PFSK-1 (cell line): ENCODE data around the gene WDR45B.

Experiments
- FOXP2 ChIP-seq: optimal IDR thresholded peaks from 2 replicates; pipeline ENCODE3; 2011; ENCODE audit warnings: borderline replicate concordance, control low read depth, inconsistent platforms; ENCODE audit not compliant: insufficient read depth; ENCODE audit errors: extremely low read length, extremely low read depth
- POLR2AphosphoS5 ChIP-seq: IDR thresholded peaks from 2 replicates; pipeline ENCODE4 v1.6.1; 2012; ENCODE audit warnings: low read depth, mild to moderate bottlenecking, control low read depth, low read length, moderate library complexity
- SIN3A ChIP-seq: IDR thresholded peaks from 2 replicates; pipeline ENCODE4 v1.6.1; 2012; ENCODE audit warnings: mild to moderate bottlenecking, low read length, moderate library complexity, borderline replicate concordance; ENCODE audit not compliant: insufficient read depth
- TAF1 ChIP-seq: IDR thresholded peaks from 2 replicates; pipeline ENCODE4 v1.6.1; 2012; ENCODE audit warnings: low read length, control low read depth, borderline replicate concordance; ENCODE audit not compliant: insufficient read depth
- TF ChIP-seq, protein P1 (sequence below), 2 experiments: IDR thresholded peaks; 2 replicates each; pipeline versions ENCODE4 v1.6.1 to v1.8.0; 2011 to 2012; ENCODE audit warnings: low read depth in 2 of 2, low read length in 2 of 2, control low read depth in 1 of 2, inconsistent platforms in 1 of 2, mild to moderate bottlenecking in 1 of 2, moderate library complexity in 1 of 2; ENCODE audit not compliant: insufficient read depth in 1 of 2

The WDR45B gene

DNA sequence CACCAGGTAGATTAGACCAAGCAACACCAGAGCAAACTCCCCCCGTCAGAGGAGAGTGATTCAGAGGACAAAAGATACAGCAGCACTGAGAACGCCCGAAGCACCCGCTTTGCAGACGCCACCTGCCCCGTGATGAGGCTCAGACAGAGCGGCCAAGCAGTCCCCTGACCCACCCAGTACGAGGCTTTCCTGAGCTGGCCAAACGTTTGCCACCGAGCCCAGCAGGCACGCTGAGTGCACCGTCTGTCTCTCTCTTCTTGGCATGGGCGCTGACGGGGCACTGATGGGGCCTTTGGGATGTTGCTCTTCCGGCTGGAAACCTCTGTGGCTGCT, 19.4 kb upstream of the WDR45B start:
- TF ChIP-seq, protein P1, sequence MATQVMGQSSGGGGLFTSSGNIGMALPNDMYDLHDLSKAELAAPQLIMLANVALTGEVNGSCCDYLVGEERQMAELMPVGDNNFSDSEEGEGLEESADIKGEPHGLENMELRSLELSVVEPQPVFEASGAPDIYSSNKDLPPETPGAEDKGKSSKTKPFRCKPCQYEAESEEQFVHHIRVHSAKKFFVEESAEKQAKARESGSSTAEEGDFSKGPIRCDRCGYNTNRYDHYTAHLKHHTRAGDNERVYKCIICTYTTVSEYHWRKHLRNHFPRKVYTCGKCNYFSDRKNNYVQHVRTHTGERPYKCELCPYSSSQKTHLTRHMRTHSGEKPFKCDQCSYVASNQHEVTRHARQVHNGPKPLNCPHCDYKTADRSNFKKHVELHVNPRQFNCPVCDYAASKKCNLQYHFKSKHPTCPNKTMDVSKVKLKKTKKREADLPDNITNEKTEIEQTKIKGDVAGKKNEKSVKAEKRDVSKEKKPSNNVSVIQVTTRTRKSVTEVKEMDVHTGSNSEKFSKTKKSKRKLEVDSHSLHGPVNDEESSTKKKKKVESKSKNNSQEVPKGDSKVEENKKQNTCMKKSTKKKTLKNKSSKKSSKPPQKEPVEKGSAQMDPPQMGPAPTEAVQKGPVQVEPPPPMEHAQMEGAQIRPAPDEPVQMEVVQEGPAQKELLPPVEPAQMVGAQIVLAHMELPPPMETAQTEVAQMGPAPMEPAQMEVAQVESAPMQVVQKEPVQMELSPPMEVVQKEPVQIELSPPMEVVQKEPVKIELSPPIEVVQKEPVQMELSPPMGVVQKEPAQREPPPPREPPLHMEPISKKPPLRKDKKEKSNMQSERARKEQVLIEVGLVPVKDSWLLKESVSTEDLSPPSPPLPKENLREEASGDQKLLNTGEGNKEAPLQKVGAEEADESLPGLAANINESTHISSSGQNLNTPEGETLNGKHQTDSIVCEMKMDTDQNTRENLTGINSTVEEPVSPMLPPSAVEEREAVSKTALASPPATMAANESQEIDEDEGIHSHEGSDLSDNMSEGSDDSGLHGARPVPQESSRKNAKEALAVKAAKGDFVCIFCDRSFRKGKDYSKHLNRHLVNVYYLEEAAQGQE (IDR thresholded peaks at IDR 0.05; ENCODE audit: insufficient read depth in 1 of 2, low read depth in 2 of 2, low read length in 2 of 2), result no peak

DNA sequence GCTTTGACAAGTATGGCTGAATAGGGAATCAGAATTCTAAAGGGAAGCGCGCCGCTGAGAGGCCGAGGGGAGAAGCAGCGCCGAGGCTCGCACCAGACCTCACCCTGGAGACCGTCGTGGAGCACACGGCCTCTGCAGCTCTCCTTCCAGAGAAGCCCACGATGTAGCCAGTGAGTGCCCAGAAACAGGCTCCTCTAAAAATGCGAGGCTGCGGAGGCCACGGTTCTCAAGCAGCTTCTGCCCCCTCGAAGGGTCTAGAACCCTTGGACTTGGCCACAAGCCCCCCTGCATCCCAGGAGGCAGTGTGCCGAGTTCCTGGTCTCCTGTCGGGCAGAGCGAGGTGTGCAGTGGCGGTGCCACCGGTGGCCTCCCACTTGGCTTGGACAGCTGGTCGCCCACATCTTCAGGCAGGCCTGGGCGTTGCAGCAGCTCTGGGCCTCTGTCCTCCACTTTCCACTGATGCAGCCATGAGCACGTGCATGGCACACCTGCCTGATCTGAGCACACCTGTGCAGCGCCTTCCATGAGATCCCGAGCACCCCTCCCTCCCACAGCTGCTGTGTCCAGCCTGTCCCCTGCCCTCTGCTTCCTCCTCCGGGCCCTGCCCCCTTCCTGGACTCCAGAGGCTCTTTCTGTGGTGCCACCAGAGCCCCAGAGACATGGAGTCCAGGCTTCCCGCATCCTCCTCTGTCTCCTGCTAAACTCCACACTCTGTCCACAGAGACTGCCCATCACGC, 18.9 kb upstream of the WDR45B start:
- TF ChIP-seq, protein P1 (IDR thresholded peaks at IDR 0.05; ENCODE audit: insufficient read depth in 1 of 2, low read depth in 2 of 2, low read length in 2 of 2), result no peak

DNA sequence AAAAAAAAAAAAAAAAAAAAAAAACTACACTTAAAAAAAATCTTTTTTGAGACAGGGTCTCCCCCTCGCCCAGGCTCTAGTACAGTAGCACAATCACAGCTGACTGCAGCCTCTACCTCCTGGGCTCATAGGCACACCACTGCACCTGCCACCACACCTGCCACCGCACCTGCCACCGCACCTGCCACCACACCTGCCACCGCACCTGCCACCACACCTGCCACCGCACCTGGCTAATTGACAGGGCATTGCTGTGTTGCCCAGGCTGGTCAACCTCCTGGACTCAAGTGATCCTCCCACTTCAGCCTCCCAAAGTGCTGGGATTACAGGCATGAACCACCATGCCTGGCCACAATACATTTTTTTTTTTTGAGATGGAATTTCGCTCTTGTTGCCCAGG, 17.6 kb upstream of the WDR45B start:
- TF ChIP-seq TAF1 (no peak), FOXP2 (no peak), POLR2AphosphoS5 (no peak), SIN3A (no peak)
- TF ChIP-seq, protein P1 (IDR thresholded peaks at IDR 0.05; ENCODE audit: insufficient read depth in 1 of 2, low read depth in 2 of 2, low read length in 2 of 2), result no peak

DNA sequence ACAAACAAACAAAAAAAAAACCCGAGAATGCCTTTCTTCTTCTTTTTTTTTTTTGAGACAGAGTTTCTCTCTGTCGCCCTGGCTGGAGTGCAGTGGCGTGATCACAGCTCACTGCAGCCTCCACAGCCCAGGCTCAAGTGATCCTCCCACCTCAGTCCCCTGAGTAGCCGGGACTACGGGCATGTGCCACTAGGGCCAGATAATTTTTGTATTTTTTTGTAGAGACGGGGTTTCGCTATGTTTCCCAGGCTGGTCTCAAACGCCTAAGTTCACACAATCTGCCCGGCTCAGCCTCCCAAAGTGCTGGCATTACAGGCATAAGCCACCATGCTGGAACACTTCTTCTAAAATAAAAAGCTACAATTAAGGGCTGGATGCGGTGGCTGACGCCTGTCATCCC, 17.0 kb upstream of the WDR45B start:
- TF ChIP-seq, protein P1 (IDR thresholded peaks at IDR 0.05; ENCODE audit: insufficient read depth in 1 of 2, low read depth in 2 of 2, low read length in 2 of 2), result no peak

DNA sequence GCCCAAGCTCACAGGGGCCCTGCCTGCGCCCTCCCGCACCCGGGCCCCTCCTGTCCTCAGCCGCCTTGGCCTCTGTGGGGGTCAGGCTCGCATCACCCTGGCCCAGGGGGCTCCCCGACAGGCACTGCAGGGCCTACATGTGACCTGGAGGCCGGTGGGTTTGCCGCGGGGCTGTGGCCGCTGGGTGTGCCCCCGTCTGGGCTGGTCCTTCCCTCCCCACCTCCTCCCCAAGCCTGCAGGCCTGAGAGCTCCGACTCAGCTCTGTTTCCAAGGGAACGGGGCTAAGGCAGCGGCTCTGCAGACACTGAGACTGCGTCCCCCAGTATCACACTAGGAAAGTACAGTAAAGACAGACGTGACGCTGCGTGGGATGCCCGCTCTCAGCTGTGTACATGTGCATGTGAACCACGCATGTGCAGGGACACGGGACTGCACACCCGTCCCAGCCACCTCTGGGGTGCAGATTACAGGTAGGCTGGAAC, 16.5 kb upstream of the WDR45B start:
- TF ChIP-seq POLR2AphosphoS5, result no peak
- TF ChIP-seq FOXP2, result no peak
- TF ChIP-seq, protein P1 (IDR thresholded peaks at IDR 0.05; ENCODE audit: insufficient read depth in 1 of 2, low read depth in 2 of 2, low read length in 2 of 2), result no peak
- no peak for TF ChIP-seq TAF1
- no peak for TF ChIP-seq SIN3A
